Body of pancreas (tissue), 4 donors: Measurements from ENCODE around the gene PTPRM.

Experiments
- POLR2A ChIP-seq, 3 donors: fragments of 450-650 bp; IDR thresholded peaks; one replicate each; pipeline ENCODE4 v1.6.1; 2016; ENCODE audit warnings: antibody characterized with exemption in 3 of 3, mild to moderate bottlenecking in 2 of 3
- TF ChIP-seq, protein P1 (sequence below), 7 experiments: fragments of 450-650 bp in 4 of 7; fragments of 200-600 bp in 3 of 7; sonication (generic) in 3 of 7; IDR thresholded peaks; one replicate each; pipeline ENCODE4 v1.5.1; 2016 to 2019; ENCODE audit warnings: antibody characterized with exemption in 7 of 7

- TF ChIP-seq, protein P1, sequence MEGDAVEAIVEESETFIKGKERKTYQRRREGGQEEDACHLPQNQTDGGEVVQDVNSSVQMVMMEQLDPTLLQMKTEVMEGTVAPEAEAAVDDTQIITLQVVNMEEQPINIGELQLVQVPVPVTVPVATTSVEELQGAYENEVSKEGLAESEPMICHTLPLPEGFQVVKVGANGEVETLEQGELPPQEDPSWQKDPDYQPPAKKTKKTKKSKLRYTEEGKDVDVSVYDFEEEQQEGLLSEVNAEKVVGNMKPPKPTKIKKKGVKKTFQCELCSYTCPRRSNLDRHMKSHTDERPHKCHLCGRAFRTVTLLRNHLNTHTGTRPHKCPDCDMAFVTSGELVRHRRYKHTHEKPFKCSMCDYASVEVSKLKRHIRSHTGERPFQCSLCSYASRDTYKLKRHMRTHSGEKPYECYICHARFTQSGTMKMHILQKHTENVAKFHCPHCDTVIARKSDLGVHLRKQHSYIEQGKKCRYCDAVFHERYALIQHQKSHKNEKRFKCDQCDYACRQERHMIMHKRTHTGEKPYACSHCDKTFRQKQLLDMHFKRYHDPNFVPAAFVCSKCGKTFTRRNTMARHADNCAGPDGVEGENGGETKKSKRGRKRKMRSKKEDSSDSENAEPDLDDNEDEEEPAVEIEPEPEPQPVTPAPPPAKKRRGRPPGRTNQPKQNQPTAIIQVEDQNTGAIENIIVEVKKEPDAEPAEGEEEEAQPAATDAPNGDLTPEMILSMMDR (IDR thresholded peaks at IDR 0.05): no peak
- no peak for TF ChIP-seq POLR2A (IDR thresholded peaks at IDR 0.05)
Measured at GRCh38 chr18:7954238-7954637, 387.1 kb downstream of the PTPRM start.
